H54 (cell line): ENCODE measurements around the gene ADAMTS17.

Source experiments
- DNase-seq: peaks from one replicate; pipeline ENCODE4 v3.0.0; 2011; ENCODE audit warnings: low spot score, mixed read lengths; ENCODE audit not compliant: insufficient read length
- FAIRE-seq: peaks from 3 replicates; lab custom pipeline; 2011; peaks lifted over from hg19 to GRCh38; lab: Jason Lieb, UNC
- POLR2A ChIP-seq: IDR thresholded peaks from 2 replicates; pipeline ENCODE4 v1.6.1; 2011; ENCODE audit warnings: low read depth, mild to moderate bottlenecking, low read length

The ADAMTS17 gene

GRCh38 chr15:100104245-100104644 lies 237.5 kb downstream of the ADAMTS17 start:
- no peak for FAIRE-seq
- TF ChIP-seq POLR2A: no peak

GRCh38 chr15:100103828-100104227 lies 237.9 kb downstream of the ADAMTS17 start:
- DNase-seq (no peak), FAIRE-seq (no peak)

More at GRCh38 chr15:100104245-100104644, 237.5 kb downstream of the ADAMTS17 start:
- DNase-seq: no peak

GRCh38 chr15:100101426-100102089 lies 240.2 kb downstream of the ADAMTS17 start:
- FAIRE-seq (no peak), DNase-seq (no peak)
- no peak for TF ChIP-seq POLR2A

More at GRCh38 chr15:100103828-100104227, 237.9 kb downstream of the ADAMTS17 start:
- TF ChIP-seq POLR2A: no peak

GRCh38 chr15:100100926-100101325 lies 240.8 kb downstream of the ADAMTS17 start:
- no peak for FAIRE-seq
- TF ChIP-seq POLR2A: no peak
- DNase-seq: no peak

- DNase-seq (no peak), FAIRE-seq (no peak)
- TF ChIP-seq POLR2A: no peak
Measured at GRCh38 chr15:100099976-100100375, 241.8 kb downstream of the ADAMTS17 start.

- FAIRE-seq (no peak), DNase-seq (no peak)
- no peak for TF ChIP-seq POLR2A
Measured at GRCh38 chr15:100098705-100099104, 243.1 kb downstream of the ADAMTS17 start.

- DNase-seq (no peak), FAIRE-seq (no peak)
- no peak for TF ChIP-seq POLR2A
Measured at GRCh38 chr15:100097342-100098127, 244.2 kb downstream of the ADAMTS17 start.

GRCh38 chr15:100096700-100097099 lies 245.1 kb downstream of the ADAMTS17 start:
- FAIRE-seq (no peak), DNase-seq (no peak)
- TF ChIP-seq POLR2A: no peak

GRCh38 chr15:100096248-100096600 lies 245.6 kb downstream of the ADAMTS17 start:
- DNase-seq: no peak
- no peak for TF ChIP-seq POLR2A
- no peak for FAIRE-seq

- DNase-seq (no peak), FAIRE-seq (no peak)
- TF ChIP-seq POLR2A: no peak
Measured at GRCh38 chr15:100095541-100096247, 246.1 kb downstream of the ADAMTS17 start.

GRCh38 chr15:100094127-100094510 lies 247.7 kb downstream of the ADAMTS17 start:
- no peak for TF ChIP-seq POLR2A
- no peak for DNase-seq
- no peak for FAIRE-seq

- no peak for TF ChIP-seq POLR2A
- no peak for DNase-seq
- FAIRE-seq: no peak
Measured at GRCh38 chr15:100093211-100094126, 248.3 kb downstream of the ADAMTS17 start.

GRCh38 chr15:100092034-100092433 lies 249.7 kb downstream of the ADAMTS17 start:
- no peak for FAIRE-seq
- no peak for TF ChIP-seq POLR2A
- no peak for DNase-seq
